Erythroblast (primary cell): ENCODE data around the gene SNAPC3.
"Not testable (repeated sequence)": the region's sequence is repeated elsewhere in the genome, so short reads cannot be mapped to it uniquely, and the experiment has no call there.

ENCODE experiments used
- DNase-seq, 2 experiments: peaks; one replicate each; lab custom pipeline; 2025; lab: John Stamatoyannopoulos, UW
- GATA1 ChIP-seq: IDR thresholded peaks from 2 replicates; pipeline ENCODE4 v1.6.1; 2011; ENCODE audit warnings: low read depth, mild to moderate bottlenecking, control low read depth, low read length, moderate library complexity
- POLR2A ChIP-seq: IDR thresholded peaks from 2 replicates; pipeline ENCODE4 v1.6.1; 2011; ENCODE audit warnings: mild to moderate bottlenecking, low read length

The SNAPC3 gene

GRCh38 chr9:15433661-15434060 lies 11.0 kb downstream of the SNAPC3 start:
- DNase-seq, result no peak
- TF ChIP-seq POLR2A (no peak), GATA1 (no peak)

- TF ChIP-seq POLR2A (no peak), GATA1 (no peak)
- no peak for DNase-seq
Observed at GRCh38 chr9:15438891-15439290, 16.2 kb downstream of the SNAPC3 start.

GRCh38 chr9:15441841-15442240 lies 19.2 kb downstream of the SNAPC3 start:
- DNase-seq, result not testable (repeated sequence)

GRCh38 chr9:15442264-15442663 lies 19.6 kb downstream of the SNAPC3 start:
- not testable (repeated sequence) for DNase-seq

- no peak for TF ChIP-seq POLR2A
- TF ChIP-seq GATA1, result no peak
- DNase-seq, result no peak
Observed at GRCh38 chr9:15444141-15444540, 21.5 kb downstream of the SNAPC3 start.

- no peak for DNase-seq
- no peak for TF ChIP-seq GATA1
- no peak for TF ChIP-seq POLR2A
Observed at GRCh38 chr9:15453956-15454355, 31.3 kb downstream of the SNAPC3 start.

GRCh38 chr9:15461056-15461455 lies 38.4 kb downstream of the SNAPC3 start:
- DNase-seq, result no peak
- TF ChIP-seq POLR2A (no peak), GATA1 (no peak)

- no peak for TF ChIP-seq GATA1
- TF ChIP-seq POLR2A, result no peak
- no peak for DNase-seq
Observed at GRCh38 chr9:15461601-15462000, 38.9 kb downstream of the SNAPC3 start.

GRCh38 chr9:15468145-15468544 lies 45.5 kb downstream of the SNAPC3 start:
- TF ChIP-seq GATA1 (no peak), POLR2A (no peak)
- DNase-seq, result no peak

GRCh38 chr9:15469406-15469805 lies 46.7 kb downstream of the SNAPC3 start:
- TF ChIP-seq GATA1 (no peak), POLR2A (no peak)
- no peak for DNase-seq

GRCh38 chr9:15469862-15470261 lies 47.2 kb downstream of the SNAPC3 start:
- DNase-seq, result no peak
- TF ChIP-seq POLR2A (no peak), GATA1 (no peak)

GRCh38 chr9:15475923-15476536 lies 53.4 kb downstream of the SNAPC3 start:
- no peak for TF ChIP-seq POLR2A
- no peak for TF ChIP-seq GATA1
- DNase-seq, result no peak

- TF ChIP-seq GATA1 (no peak), POLR2A (no peak)
- no peak for DNase-seq
Observed at GRCh38 chr9:15480028-15480427, 57.4 kb downstream of the SNAPC3 start.

- no peak for TF ChIP-seq GATA1
- no peak for TF ChIP-seq POLR2A
- no peak for DNase-seq
Observed at GRCh38 chr9:15482146-15482545, 59.5 kb downstream of the SNAPC3 start.

GRCh38 chr9:15484802-15485201 lies 62.1 kb downstream of the SNAPC3 start:
- DNase-seq, result no peak
- TF ChIP-seq GATA1 (no peak), POLR2A (no peak)

- peak; percentile 7 to 34 for DNase-seq
- TF ChIP-seq POLR2A (no peak), GATA1 (no peak)
Observed at GRCh38 chr9:15485836-15486666, 63.4 kb downstream of the SNAPC3 start.
